ACC112 (cell line): Measurements from ENCODE around the gene HERC5.
"Not testable (repeated sequence)": the region's sequence is repeated elsewhere in the genome, so short reads cannot be mapped to it uniquely, and the experiment has no call there.

ENCODE experiments used
- H2AFZ ChIP-seq: fragments of 200-600 bp; sonication (generic); one replicate; pipeline ENCODE4 v1.6.0; 2017; ENCODE audit warnings: antibody characterized with exemption, low read length; ENCODE audit not compliant: unreplicated experiment
- H3K27ac ChIP-seq: fragments of 200-600 bp; sonication (generic); 2 replicates; pipeline ENCODE4 v1.5.1; 2014; ENCODE audit warnings: low read depth, mild to moderate bottlenecking, antibody characterized with exemption, low read length, moderate library complexity
- H3K27me3 ChIP-seq: fragments of 200-600 bp; sonication (generic); 2 replicates; pipeline ENCODE4 v1.6.1; 2014; ENCODE audit warnings: mild to moderate bottlenecking, antibody characterized with exemption, low read length, moderate library complexity, mixed read lengths; ENCODE audit not compliant: insufficient read depth
- H3K36me3 ChIP-seq: fragments of 200-600 bp; sonication (generic); 2 replicates; pipeline ENCODE4 v1.6.1; 2016; ENCODE audit warnings: mild to moderate bottlenecking, antibody characterized with exemption, low read length, moderate library complexity, mixed read lengths; ENCODE audit not compliant: insufficient read depth
- H3K4me1 ChIP-seq: fragments of 200-600 bp; sonication (generic); one replicate; pipeline ENCODE4 v1.6.1; 2016; ENCODE audit warnings: low read length, mixed read lengths; ENCODE audit not compliant: insufficient read depth, unreplicated experiment, control insufficient read depth
- H3K4me3 ChIP-seq: fragments of 200-600 bp; sonication (generic); 2 replicates; pipeline ENCODE4 v1.5.1; 2014; ENCODE audit warnings: mild to moderate bottlenecking, low read depth, low read length
- H3K79me2 ChIP-seq: fragments of 200-600 bp; sonication (generic); one replicate; pipeline ENCODE4 v1.6.0; 2016; ENCODE audit warnings: low read length; ENCODE audit not compliant: control insufficient read depth, unreplicated experiment, insufficient read depth

The HERC5 gene

DNA sequence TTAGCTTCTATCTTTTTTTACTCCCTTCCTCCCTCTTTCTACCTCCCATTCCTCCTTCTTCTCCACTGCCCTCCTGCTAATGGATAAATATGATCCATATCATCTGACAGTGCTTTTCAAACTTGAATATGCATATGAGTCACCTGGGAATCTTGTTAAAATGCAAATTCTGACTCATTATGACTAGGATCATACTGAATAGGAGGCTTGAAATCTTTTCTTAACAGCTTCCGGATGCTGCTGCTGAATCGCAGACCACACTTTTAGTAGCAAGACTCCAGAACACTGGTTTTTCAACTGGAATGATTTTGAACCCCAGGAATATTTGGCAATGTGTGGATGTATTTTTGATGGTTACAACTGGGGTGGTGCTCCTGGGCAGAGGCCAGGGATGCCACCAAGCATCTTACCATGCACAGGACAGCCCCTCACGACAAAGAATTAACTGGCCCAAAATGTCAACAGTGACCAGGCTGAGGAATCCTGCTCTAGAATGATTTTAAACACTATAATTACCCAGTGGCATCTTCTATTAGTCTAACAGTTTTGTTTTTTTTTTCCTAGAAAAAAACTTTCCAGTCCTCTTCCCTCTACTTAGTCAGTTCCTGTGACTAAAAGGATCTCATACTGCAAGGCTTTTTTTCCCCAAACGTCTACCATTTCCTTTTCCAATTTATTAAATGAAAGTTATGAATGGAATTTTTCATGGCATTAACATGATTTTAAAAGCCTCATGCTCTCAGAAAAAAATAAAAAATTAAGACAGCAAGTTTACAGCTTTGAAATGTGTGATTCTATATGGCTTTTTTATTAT, 77.2 kb downstream of the HERC5 start:
- Histone ChIP-seq H3K27me3 (no peaks in the 10 kb centered on the region), H3K27ac (peak overlapping the region; percentile 99), H3K79me2 (no peaks in the 10 kb centered on the region), H2AFZ (peak overlapping the region; percentile 80), H3K36me3 (no peaks in the 10 kb centered on the region), H3K4me1 (peaks cover 39% of the 10 kb centered on the region), H3K4me3 (peak overlapping the region; percentile 66)

DNA sequence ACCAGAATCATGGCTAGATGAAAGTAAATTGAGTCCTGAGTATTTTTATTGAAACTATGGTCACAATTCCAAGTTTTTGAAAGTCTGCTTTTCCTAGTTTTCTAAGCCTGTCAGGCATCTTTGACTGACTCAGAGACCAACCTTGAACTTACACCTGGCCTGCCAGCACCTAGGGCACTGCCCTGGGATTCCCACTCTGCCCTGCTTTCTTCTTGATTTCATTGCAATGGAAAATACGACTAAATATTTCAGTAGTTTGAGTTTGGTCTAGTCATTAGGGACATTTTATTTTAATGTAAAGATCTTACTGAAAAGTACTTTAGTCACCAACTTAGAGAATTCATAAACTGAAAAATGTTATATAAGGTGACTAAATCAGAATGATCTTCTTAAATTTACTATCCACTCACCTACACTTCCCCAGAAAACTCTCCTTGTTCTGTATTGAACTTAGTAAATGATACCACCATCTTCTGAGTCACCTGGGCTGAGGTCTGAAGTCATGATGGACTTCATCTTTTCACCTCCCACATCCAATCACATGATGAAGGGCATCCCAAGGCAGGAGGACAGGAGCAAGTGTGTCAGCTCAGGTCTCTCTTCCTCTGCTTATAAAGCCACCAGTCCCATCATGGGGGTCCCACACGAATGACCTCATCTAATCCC, 78.3 kb downstream of the HERC5 start:
- Histone ChIP-seq H3K27me3 (no peaks in the 10 kb centered on the region), H3K27ac (peak overlapping the region; percentile 99), H3K4me3 (peak overlapping the region; percentile 66; the same call in 1 of the 2 replicates), H3K4me1 (peaks cover 39% of the 10 kb centered on the region), H2AFZ (peak overlapping the region; percentile 80), H3K36me3 (no peaks in the 10 kb centered on the region), H3K79me2 (no peaks in the 10 kb centered on the region)

DNA sequence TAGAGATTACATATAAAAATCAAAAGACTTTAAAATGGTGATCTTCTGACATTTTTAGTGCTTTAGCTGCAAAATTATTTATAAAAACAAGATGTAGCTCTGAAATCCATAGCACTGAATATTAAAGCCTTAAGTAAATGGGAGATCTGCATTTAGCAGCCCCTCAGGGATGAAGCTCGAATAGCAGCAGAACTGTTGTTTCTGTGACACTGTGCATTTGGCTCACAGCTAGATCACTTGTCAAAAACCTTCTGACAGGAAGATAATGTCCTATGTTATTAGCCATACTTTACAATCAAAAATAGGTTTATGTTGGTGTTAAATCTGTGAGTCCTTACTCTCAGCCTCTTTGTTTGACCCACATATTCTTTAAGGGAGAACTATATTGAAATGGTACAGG, 80.8 kb downstream of the HERC5 start:
- Histone ChIP-seq H2AFZ (no peak overlapping the region), H3K36me3 (no peaks in the 10 kb centered on the region), H3K27me3 (no peaks in the 10 kb centered on the region), H3K4me3 (no peak overlapping the region), H3K4me1 (peaks cover 31% of the 10 kb centered on the region), H3K27ac (no peak overlapping the region), H3K79me2 (no peaks in the 10 kb centered on the region)

DNA sequence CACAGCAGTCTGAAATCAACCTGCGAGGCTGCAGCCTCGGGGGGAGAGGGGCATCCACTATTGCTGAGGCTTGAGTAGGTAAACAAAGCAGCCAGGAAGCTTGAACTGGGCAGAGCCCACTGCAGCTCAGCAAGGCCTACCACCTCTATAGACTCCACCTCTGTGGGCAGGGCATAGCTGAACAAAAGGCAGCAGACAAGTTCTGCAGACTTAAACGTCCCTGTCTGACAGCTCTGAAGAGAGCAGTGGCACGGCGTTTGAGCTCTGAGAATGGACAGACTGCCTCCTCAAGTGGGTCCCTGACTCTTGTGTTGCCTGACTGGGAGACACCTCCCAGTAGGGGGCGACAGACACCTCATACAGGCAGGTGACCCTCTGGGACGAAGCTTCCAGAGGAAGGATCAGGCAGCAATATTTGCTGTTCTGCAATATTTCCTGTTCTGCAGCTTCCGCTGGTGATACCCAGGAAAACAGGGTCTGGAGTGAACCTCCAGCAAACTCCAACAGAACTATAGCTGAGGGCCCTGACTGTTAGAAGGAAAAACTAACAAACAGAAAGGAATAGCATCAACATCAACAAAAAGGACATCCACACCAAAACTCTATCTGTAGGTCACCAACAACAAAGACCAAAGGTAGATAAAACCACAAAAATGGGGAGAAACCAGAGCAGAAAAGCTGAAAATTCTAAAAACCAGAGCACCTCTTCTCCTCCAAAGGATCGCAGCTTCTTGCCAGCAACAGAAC, 82.6 kb downstream of the HERC5 start:
- not testable (repeated sequence) for H3K79me2 ChIP-seq, H3K27me3 ChIP-seq, H3K4me3 ChIP-seq, H2AFZ ChIP-seq, H3K36me3 ChIP-seq, H3K27ac ChIP-seq
- peaks cover 14% of the 10 kb centered on the region for H3K4me1 ChIP-seq

DNA sequence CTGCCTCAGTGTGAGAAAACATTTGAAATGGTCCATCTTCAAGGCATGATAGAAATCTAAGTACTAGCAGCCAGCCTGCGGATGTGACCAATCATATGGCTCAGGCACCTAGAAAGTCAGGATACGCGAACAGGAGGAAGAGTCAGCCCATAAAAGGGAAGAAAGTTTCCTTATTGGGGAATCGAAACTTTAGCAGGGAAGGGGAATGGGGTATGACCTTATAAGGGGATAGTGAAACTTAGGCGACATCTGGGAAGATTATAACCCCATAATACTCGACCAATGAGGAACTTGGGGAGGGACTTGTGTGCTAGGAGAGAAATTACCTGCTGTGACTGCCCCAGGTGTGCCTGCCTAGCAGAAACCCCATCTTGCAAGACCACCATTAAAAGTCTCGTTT, 92.9 kb downstream of the HERC5 start:
- H3K4me3 ChIP-seq = no peak overlapping the region
- no peaks in the 10 kb centered on the region for H3K27me3 ChIP-seq
- H3K36me3 ChIP-seq = no peaks in the 10 kb centered on the region
- H2AFZ ChIP-seq = no peak overlapping the region
- H3K79me2 ChIP-seq = no peaks in the 10 kb centered on the region
- H3K27ac ChIP-seq = no peak overlapping the region
- H3K4me1 ChIP-seq = no peaks in the 10 kb centered on the region
